Effector memory CD4-positive, alpha-beta T cell (primary cell): Measurements from ENCODE around the gene PHACTR3.
"Not testable (repeated sequence)": the region's sequence is repeated elsewhere in the genome, so short reads cannot be mapped to it uniquely, and the experiment has no call there.

Experiments
- DNase-seq, 3 donors: peaks; one replicate each; pipeline ENCODE4 v3.0.0-alpha.2; 2020
- H3K27ac ChIP-seq: 2 replicates; pipeline ENCODE4 v1.7.0; 2013; ENCODE audit warnings: mild to moderate bottlenecking, low read length, moderate library complexity; ENCODE audit not compliant: insufficient read depth, poor library complexity, severe bottlenecking
- H3K27me3 ChIP-seq: replicated peaks from 2 replicates; pipeline ENCODE4 v1.7.0; 2013; ENCODE audit warnings: mild to moderate bottlenecking, low read length; ENCODE audit not compliant: insufficient read depth, control insufficient read depth, poor library complexity, severe bottlenecking
- H3K36me3 ChIP-seq: 2 replicates; pipeline ENCODE4 v1.7.0; 2013; ENCODE audit warnings: mild to moderate bottlenecking, low read length, moderate library complexity; ENCODE audit not compliant: control insufficient read depth, insufficient read depth
- H3K4me1 ChIP-seq: 2 replicates; pipeline ENCODE4 v1.7.0; 2013; ENCODE audit warnings: low read length, mild to moderate bottlenecking; ENCODE audit not compliant: control insufficient read depth, insufficient read depth, poor library complexity, severe bottlenecking
- H3K4me3 ChIP-seq: 2 replicates; pipeline ENCODE4 v1.7.0; 2013; ENCODE audit warnings: low read length, low read depth, mild to moderate bottlenecking; ENCODE audit not compliant: insufficient read depth, poor library complexity, severe bottlenecking
- H3K9me3 ChIP-seq: 2 replicates; pipeline ENCODE4 v1.7.0; 2013; ENCODE audit warnings: mild to moderate bottlenecking, low read length, moderate library complexity; ENCODE audit not compliant: control insufficient read depth
- total RNA-seq, 3 donors: gene quantifications; one replicate each; lab custom pipeline; 2026; lab: John Stamatoyannopoulos, UW

Gene PHACTR3
- 0 reads per million in 3 donors for total RNA-seq

- Histone ChIP-seq H3K4me3 (no peak within 1 kb of the TSS), H3K9me3 (no peaks in the 10 kb centered on the region), H3K36me3 (no peaks in the 10 kb centered on the region), H3K27ac (no peak within 1 kb of the TSS), H3K27me3 (no peaks in the 10 kb centered on the region), H3K4me1 (no peaks in the 10 kb centered on the region)
- no peak for DNase-seq
Measured at GRCh38 chr20:59603781-59604541, at the start of gene PHACTR3. Gene PHACTR3, plus strand, starts transcription at chr20:59604540. Its CDS starts 475 bp downstream, at chr20:59605015.

- H3K4me1 ChIP-seq, H3K9me3 ChIP-seq, H3K36me3 ChIP-seq, H3K27me3 ChIP-seq, DNase-seq, H3K4me3 ChIP-seq, H3K27ac ChIP-seq: not testable (repeated sequence)
Measured at GRCh38 chr20:59557733-59558529, 46.4 kb upstream of the PHACTR3 start.

GRCh38 chr20:59559024-59559817 lies 45.1 kb upstream of the PHACTR3 start:
- H3K4me1 ChIP-seq = no peaks in the 10 kb centered on the region

GRCh38 chr20:59559863-59560262 lies 44.5 kb upstream of the PHACTR3 start:
- Histone ChIP-seq H3K36me3 (no peaks in the 10 kb centered on the region), H3K27me3 (no peaks in the 10 kb centered on the region), H3K4me3 (no peak overlapping the region), H3K27ac (no peak overlapping the region), H3K4me1 (no peaks in the 10 kb centered on the region), H3K9me3 (no peaks in the 10 kb centered on the region)
- DNase-seq = no peak

More at GRCh38 chr20:59559024-59559817, 45.1 kb upstream of the PHACTR3 start:
- Histone ChIP-seq H3K27me3 (no peaks in the 10 kb centered on the region), H3K36me3 (no peaks in the 10 kb centered on the region), H3K4me3 (no peak overlapping the region), H3K27ac (no peak overlapping the region), H3K9me3 (no peaks in the 10 kb centered on the region)
- no peak for DNase-seq

GRCh38 chr20:59560588-59561227 lies 43.6 kb upstream of the PHACTR3 start:
- no peaks in the 10 kb centered on the region for H3K4me1 ChIP-seq
- H3K27ac ChIP-seq = no peak overlapping the region
- H3K27me3 ChIP-seq = no peaks in the 10 kb centered on the region
- no peaks in the 10 kb centered on the region for H3K9me3 ChIP-seq
- H3K36me3 ChIP-seq = no peaks in the 10 kb centered on the region
- H3K4me3 ChIP-seq = no peak overlapping the region
- DNase-seq = no peak

GRCh38 chr20:59561228-59561605 lies 43.1 kb upstream of the PHACTR3 start:
- Histone ChIP-seq H3K9me3 (no peaks in the 10 kb centered on the region), H3K27me3 (no peaks in the 10 kb centered on the region), H3K27ac (no peak overlapping the region), H3K36me3 (no peaks in the 10 kb centered on the region), H3K4me1 (no peaks in the 10 kb centered on the region), H3K4me3 (no peak overlapping the region)
- no peak for DNase-seq

- Histone ChIP-seq H3K4me1 (no peaks in the 10 kb centered on the region), H3K36me3 (no peaks in the 10 kb centered on the region), H3K27me3 (no peaks in the 10 kb centered on the region), H3K27ac (no peak overlapping the region), H3K9me3 (no peaks in the 10 kb centered on the region), H3K4me3 (no peak overlapping the region)
- DNase-seq = no peak
Measured at GRCh38 chr20:59561614-59562277, 42.6 kb upstream of the PHACTR3 start.

GRCh38 chr20:59564171-59564570 lies 40.2 kb upstream of the PHACTR3 start:
- Histone ChIP-seq H3K27ac (no peak overlapping the region), H3K4me1 (no peaks in the 10 kb centered on the region), H3K27me3 (no peaks in the 10 kb centered on the region), H3K36me3 (no peaks in the 10 kb centered on the region), H3K4me3 (no peak overlapping the region), H3K9me3 (no peaks in the 10 kb centered on the region)
- DNase-seq = no peak

GRCh38 chr20:59564943-59565342 lies 39.4 kb upstream of the PHACTR3 start:
- Histone ChIP-seq H3K27ac (no peak overlapping the region), H3K4me1 (no peaks in the 10 kb centered on the region), H3K27me3 (no peaks in the 10 kb centered on the region), H3K9me3 (no peaks in the 10 kb centered on the region), H3K36me3 (no peaks in the 10 kb centered on the region), H3K4me3 (no peak overlapping the region)
- DNase-seq = no peak
